Activated CD4-positive, alpha-beta T cell treated with anti-CD3 and anti-CD28 coated beads for 36 hours (primary cell): ENCODE results near the gene SOAT1. TPM values are rescaled to one million over a fixed set of nuclear protein-coding genes. Genes with fewer than 3 reads are reported as not detected.
"Not testable (repeated sequence)": the region's sequence is repeated elsewhere in the genome, so short reads cannot be mapped to it uniquely, and the experiment has no call there.

Source experiments
- ATAC-seq: fragments of 200-7000 bp; cut with Tn5 transposase; one replicate; pipeline ENCODE4 v1.10.0; 2021; ENCODE audit warnings: mild to moderate bottlenecking, moderate library complexity
- CTCF ChIA-PET: fragments of 350-600 bp; sonication (Branson Sonifier 250); formaldehyde crosslinking; loops from one replicate; lab custom pipeline; 2021; ENCODE audit warnings: antibody characterized with exemption; lab: Charles Lee
- POLR2A ChIA-PET: fragments of 350-600 bp; sonication (Branson Sonifier 250); formaldehyde crosslinking; loops from one replicate; lab custom pipeline; 2021; ENCODE audit warnings: antibody characterized with exemption, inconsistent platforms; lab: Charles Lee
- DNase-seq: peaks from one replicate; pipeline ENCODE4 v3.0.0-alpha.2; 2020
- H3K27ac Mint-ChIP-seq: one replicate; pipeline ENCODE4 v1.8.0; 2021; ENCODE audit warnings: mixed read lengths
- H3K27me3 Mint-ChIP-seq: one replicate; pipeline ENCODE4 v1.8.0; 2021; ENCODE audit warnings: mixed read lengths
- H3K36me3 Mint-ChIP-seq: one replicate; pipeline ENCODE4 v1.8.0; 2021; ENCODE audit warnings: low read depth, mixed read lengths
- H3K4me1 Mint-ChIP-seq: one replicate; pipeline ENCODE4 v1.8.0; 2021; ENCODE audit warnings: mixed read lengths
- H3K4me3 Mint-ChIP-seq: one replicate; pipeline ENCODE4 v1.8.0; 2021; ENCODE audit warnings: mild to moderate bottlenecking, moderate library complexity, mixed read lengths
- H3K9me3 Mint-ChIP-seq: one replicate; pipeline ENCODE4 v1.8.0; 2021; ENCODE audit warnings: low read depth, mixed read lengths
- intact Hi-C, 2 experiments: fragments of 100-400 bp; cut with DNase I in 1 of 2; cut with micrococcal nuclease in 1 of 2; formaldehyde crosslinking; loops; one replicate each; pipeline versions ENCODE4 v1.14.2 to v1.15.1; 2022 to 2024; cut with DNase I, micrococcal nuclease
- total RNA-seq, 2 experiments: library from RNA; stranded (reverse); gene quantifications; one replicate each; pipeline ENCODE4 v1.2.3, GENCODE V29; 2021

SOAT1 gene
- total RNA-seq, 2 experiments from 2014 or later: 49.8 to 52.0 TPM

DNA sequence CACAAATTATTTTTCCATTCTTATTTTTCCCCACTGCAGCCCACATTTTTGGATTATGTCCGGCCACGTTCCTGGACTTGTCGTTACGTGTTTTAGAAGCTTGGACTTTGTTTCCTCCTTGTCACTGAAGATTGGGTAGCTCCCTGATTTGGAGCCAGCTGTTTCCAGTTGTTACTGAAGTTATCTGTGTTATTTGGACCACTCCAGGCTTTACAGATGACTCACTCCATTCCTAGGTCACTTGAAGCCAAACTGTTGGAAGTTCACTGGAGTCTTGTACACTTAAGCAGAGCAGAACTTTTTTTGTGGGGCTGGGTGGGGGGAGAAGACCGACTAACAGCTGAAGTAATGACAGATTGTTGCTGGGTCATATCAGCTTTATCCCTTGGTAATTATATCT is 59.9 kb downstream of the SOAT1 start:
- H3K4me3 Mint-ChIP-seq: no peak overlapping the region
- CTCF ChIA-PET: interaction anchor here (0.6 to 1.3 kb wide), 3 partner anchors 232 to 350 kb away, joined by 3 read pairs; no protein-coding TSS in a partner anchor
- H3K36me3 Mint-ChIP-seq: peaks cover 34% of the 10 kb centered on the region
- no peak overlapping the region for H3K27ac Mint-ChIP-seq
- H3K4me1 Mint-ChIP-seq: peaks cover 12% of the 10 kb centered on the region
- DNase-seq (no peak), ATAC-seq (no peak)
- H3K27me3 Mint-ChIP-seq: no peaks in the 10 kb centered on the region
- no peaks in the 10 kb centered on the region for H3K9me3 Mint-ChIP-seq
- intact Hi-C loops: loop anchor here in 1 of 2 experiments (10.0 kb wide), 1 partner anchor 579 kb away; no protein-coding TSS in a partner anchor
- POLR2A ChIA-PET: no interaction called here

DNA sequence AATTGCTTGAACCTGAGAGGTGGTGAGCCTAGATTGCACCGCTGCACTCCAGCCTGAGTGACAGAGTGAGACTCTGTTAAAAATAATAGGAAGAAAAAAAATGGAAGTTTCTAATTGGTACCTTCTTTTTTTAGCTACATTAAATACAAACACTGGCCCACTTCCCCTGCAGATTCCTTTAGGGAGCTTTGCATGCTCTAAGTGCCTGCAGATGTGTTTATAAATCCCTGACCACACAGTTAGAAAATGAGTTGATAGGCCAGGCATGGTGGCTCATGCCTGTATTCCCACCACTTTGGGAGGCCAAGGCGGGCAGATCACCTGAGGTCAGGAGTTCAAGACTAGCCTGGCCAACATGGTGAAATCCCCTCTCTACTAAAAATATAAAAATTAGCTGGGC is 68.0 kb downstream of the SOAT1 start:
- H3K4me3 Mint-ChIP-seq, DNase-seq, H3K4me1 Mint-ChIP-seq, POLR2A ChIA-PET, H3K9me3 Mint-ChIP-seq, H3K27ac Mint-ChIP-seq, H3K27me3 Mint-ChIP-seq, H3K36me3 Mint-ChIP-seq, intact Hi-C loops, ATAC-seq: not testable (repeated sequence)
- CTCF ChIA-PET: interaction anchor here (0.9 kb wide), 1 partner anchor 298 kb away, joined by 3 read pairs; no protein-coding TSS in a partner anchor

- H3K9me3 Mint-ChIP-seq: no peaks in the 10 kb centered on the region
- peak; percentile 93 for DNase-seq
- peak; percentile 95 for ATAC-seq
- no peaks in the 10 kb centered on the region for H3K36me3 Mint-ChIP-seq
- ChIA-PET POLR2A (interaction anchor here (0.7 kb wide), 2 partner anchors 64 to 137 kb away, joined by 3 read pairs; no protein-coding TSS in a partner anchor), CTCF (interaction anchor here (0.6 to 1.3 kb wide), 7 partner anchors 13 to 285 kb away, joined by 3 to 7 read pairs (median 4); partner anchors contain the start of genes SOAT1 and TOR3A)
- peaks cover 19% of the 10 kb centered on the region for H3K4me1 Mint-ChIP-seq
- peak within 1 kb of the TSS; percentile 100 for H3K27ac Mint-ChIP-seq
- peak within 1 kb of the TSS; percentile 94 for H3K4me3 Mint-ChIP-seq
- H3K27me3 Mint-ChIP-seq: no peaks in the 10 kb centered on the region
- intact Hi-C loops: loop anchor here (1.0 to 5.0 kb wide), 12 partner anchors 71 to 823 kb away; partner anchors contain the start of genes ABL2 (in 1 of the 2), SOAT1 (in 1 of the 2) and TOR1AIP1 (in 1 of the 2)
Measured at GRCh38 chr1:179365342-179366092, 71.9 kb downstream of the SOAT1 start, which contains the start of gene AXDND1. AXDND1 (plus strand) TSS chr1:179365971; CDS start chr1:179366510, 539 bp downstream.

- H3K9me3 Mint-ChIP-seq: no peaks in the 10 kb centered on the region
- peaks cover 19% of the 10 kb centered on the region for H3K4me1 Mint-ChIP-seq
- H3K27me3 Mint-ChIP-seq: no peaks in the 10 kb centered on the region
- POLR2A ChIA-PET: interaction anchor here (0.6 to 0.7 kb wide), 2 partner anchors 73 to 138 kb away, joined by 3 read pairs; partner anchors contain the start of gene SOAT1
- peak overlapping the region; percentile 94 for H3K4me3 Mint-ChIP-seq
- peak overlapping the region; percentile 100 for H3K27ac Mint-ChIP-seq
- no peaks in the 10 kb centered on the region for H3K36me3 Mint-ChIP-seq
- DNase-seq (peak; percentile 40), ATAC-seq (peak; percentile 11)
- intact Hi-C loops: loop anchor here (1.0 to 5.0 kb wide), 7 partner anchors 138 to 824 kb away; partner anchors contain the start of genes ABL2 (in 1 of the 2) and TOR1AIP1 (in 1 of the 2)
- CTCF ChIA-PET: interaction anchor here (0.9 to 1.3 kb wide), 5 partner anchors 14 to 286 kb away, joined by 3 to 7 read pairs (median 4); partner anchors contain the start of genes SOAT1 and TOR3A
Measured at GRCh38 chr1:179366093-179366800, 72.7 kb downstream of the SOAT1 start.

GRCh38 chr1:179369751-179370341 is 76.2 kb downstream of the SOAT1 start:
- ATAC-seq: peak; percentile 18

GRCh38 chr1:179372160-179372559 is 78.6 kb downstream of the SOAT1 start:
- intact Hi-C loops: no loop called here
- Mint-ChIP-seq H3K27ac (no peak overlapping the region), H3K36me3 (no peaks in the 10 kb centered on the region), H3K27me3 (no peaks in the 10 kb centered on the region), H3K4me1 (peaks cover 14% of the 10 kb centered on the region), H3K4me3 (no peak overlapping the region), H3K9me3 (no peaks in the 10 kb centered on the region)
- CTCF ChIA-PET: interaction anchor here (0.8 to 4.4 kb wide), 3 partner anchors 121 to 313 kb away, joined by 4 to 28 read pairs (median 4); partner anchors contain the start of gene TOR3A
- no peak for ATAC-seq
- POLR2A ChIA-PET: no interaction called here
- DNase-seq: no peak

More at GRCh38 chr1:179369751-179370341, 76.2 kb downstream of the SOAT1 start:
- peak; percentile 38 for DNase-seq
- no peak overlapping the region for H3K4me3 Mint-ChIP-seq
- H3K36me3 Mint-ChIP-seq: no peaks in the 10 kb centered on the region
- intact Hi-C loops: loop anchor here (1.0 to 5.0 kb wide), 10 partner anchors 119 to 837 kb away; partner anchors contain the start of genes ABL2 (in 1 of the 2) and TOR1AIP1 (in 1 of the 2)
- no peak overlapping the region for H3K27ac Mint-ChIP-seq
- POLR2A ChIA-PET: no interaction called here
- CTCF ChIA-PET: interaction anchor here (0.6 to 5.0 kb wide), 11 partner anchors 66 to 439 kb away, joined by 3 to 32 read pairs (median 4); partner anchors contain the start of genes SOAT1 and TOR3A
- peaks cover 19% of the 10 kb centered on the region for H3K4me1 Mint-ChIP-seq
- H3K9me3 Mint-ChIP-seq: no peaks in the 10 kb centered on the region
- H3K27me3 Mint-ChIP-seq: no peaks in the 10 kb centered on the region

DNA sequence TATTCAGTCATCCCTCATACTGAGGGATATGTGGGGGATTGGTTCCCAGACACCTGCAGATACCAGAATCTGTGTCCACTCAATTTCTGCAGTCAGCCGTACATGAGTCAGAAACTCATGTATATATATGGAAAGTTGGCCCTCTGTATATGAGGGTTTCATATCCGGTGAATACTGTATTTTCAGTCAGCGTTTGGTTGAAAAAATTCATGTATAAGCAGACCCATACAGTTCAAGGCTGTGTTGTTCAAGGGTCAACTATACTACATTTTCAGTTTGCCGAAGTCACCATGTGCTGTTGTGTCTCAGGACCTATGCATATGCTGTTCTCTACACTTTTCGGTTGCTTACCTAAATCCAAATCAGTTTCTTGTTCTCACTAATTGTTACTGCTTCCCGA is 82.6 kb downstream of the SOAT1 start:
- no peaks in the 10 kb centered on the region for H3K9me3 Mint-ChIP-seq
- intact Hi-C loops: no loop called here

DNA sequence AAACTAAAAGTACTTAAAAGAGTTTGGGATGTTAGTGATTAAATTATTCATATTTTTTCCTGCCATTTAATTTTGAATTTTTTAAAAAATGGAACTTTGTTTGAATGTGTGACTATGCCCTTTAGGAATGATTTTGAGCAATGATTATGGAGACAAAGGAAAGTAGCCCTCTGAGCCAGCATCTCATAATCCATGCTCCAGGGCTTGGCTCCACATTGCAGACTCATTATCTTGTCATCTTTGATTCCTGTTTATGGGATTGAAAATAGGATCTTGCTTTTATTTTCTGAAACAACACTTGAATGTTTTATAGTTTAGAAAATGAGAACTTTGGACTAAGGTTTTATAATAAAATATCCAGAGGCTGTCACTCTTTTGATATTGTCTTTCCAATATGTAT is 86.7 kb downstream of the SOAT1 start:
- intact Hi-C loops: no loop called here
- H3K4me1 Mint-ChIP-seq: no peaks in the 10 kb centered on the region
- no peak overlapping the region for H3K4me3 Mint-ChIP-seq
- no peak overlapping the region for H3K27ac Mint-ChIP-seq
- no peaks in the 10 kb centered on the region for H3K9me3 Mint-ChIP-seq
- no peaks in the 10 kb centered on the region for H3K27me3 Mint-ChIP-seq
- POLR2A ChIA-PET: no interaction called here
- CTCF ChIA-PET: no interaction called here
- DNase-seq (no peak), ATAC-seq (no peak)
- no peaks in the 10 kb centered on the region for H3K36me3 Mint-ChIP-seq

More for the DNA sequence above, 82.6 kb downstream of the SOAT1 start:
- Mint-ChIP-seq H3K4me1 (no peaks in the 10 kb centered on the region), H3K27ac (no peak overlapping the region), H3K27me3 (no peaks in the 10 kb centered on the region), H3K4me3 (no peak overlapping the region), H3K36me3 (no peaks in the 10 kb centered on the region)
- POLR2A ChIA-PET: no interaction called here
- ATAC-seq (no peak), DNase-seq (no peak)
- CTCF ChIA-PET: interaction anchor here (1.0 kb wide), 1 partner anchor 256 kb away, joined by 3 read pairs; no protein-coding TSS in a partner anchor

DNA sequence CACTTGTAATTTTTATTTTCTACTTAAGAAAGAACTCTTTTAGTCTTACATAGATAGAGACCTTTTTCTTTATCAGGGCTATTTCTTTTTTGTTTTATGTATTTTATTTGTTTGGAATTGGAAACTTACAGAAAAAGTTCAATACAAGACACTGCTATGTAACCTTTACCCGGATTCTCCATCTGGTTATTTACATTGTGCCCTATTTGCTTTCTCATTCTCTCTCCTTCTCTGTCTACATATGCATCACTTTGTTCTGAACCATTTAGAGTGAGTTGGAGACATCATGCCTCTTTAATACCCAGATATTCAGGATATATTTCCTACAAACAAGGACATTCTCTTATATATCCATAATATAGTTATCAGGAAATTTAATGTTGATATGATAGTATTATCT is 90.4 kb downstream of the SOAT1 start:
- CTCF ChIA-PET: interaction anchor here (0.6 kb wide), 1 partner anchor 13 kb away, joined by 3 read pairs; no protein-coding TSS in a partner anchor
- Mint-ChIP-seq H3K4me1 (no peaks in the 10 kb centered on the region), H3K27me3 (no peaks in the 10 kb centered on the region), H3K4me3 (no peak overlapping the region), H3K9me3 (no peaks in the 10 kb centered on the region), H3K36me3 (no peaks in the 10 kb centered on the region), H3K27ac (no peak overlapping the region)
- no peak for ATAC-seq
- no peak for DNase-seq
- POLR2A ChIA-PET: interaction anchor here (0.7 kb wide), 1 partner anchor 303 kb away, joined by 14 read pairs; no protein-coding TSS in a partner anchor
- intact Hi-C loops: no loop called here

GRCh38 chr1:179385510-179385909 is 91.9 kb downstream of the SOAT1 start:
- no peaks in the 10 kb centered on the region for H3K9me3 Mint-ChIP-seq
- DNase-seq (no peak), ATAC-seq (no peak)
- no peaks in the 10 kb centered on the region for H3K36me3 Mint-ChIP-seq
- no peaks in the 10 kb centered on the region for H3K27me3 Mint-ChIP-seq
- ChIA-PET POLR2A (no interaction called here), CTCF (no interaction called here)
- H3K4me3 Mint-ChIP-seq: no peak overlapping the region
- intact Hi-C loops: no loop called here
- H3K27ac Mint-ChIP-seq: no peak overlapping the region
- no peaks in the 10 kb centered on the region for H3K4me1 Mint-ChIP-seq
